Aorta (tissue), 5 donors: Measurements from ENCODE around the gene GCAT. TPM values are rescaled to one million over a fixed set of nuclear protein-coding genes. Genes with fewer than 3 reads are reported as not detected.
A peak's percentile ranks its signal among the peaks of the same experiment; 100 is the strongest.

Experiments used
- ATAC-seq: fragments of 200-7000 bp; cut with Tn5 transposase; one replicate; pipeline ENCODE4 v1.9.1; 2022; ENCODE audit warnings: moderate library complexity; ENCODE audit not compliant: low FRiP score
- DNase-seq, 2 donors: peaks; one replicate each; pipeline ENCODE4 v3.0.0-alpha.2; 2020
- H3K27ac ChIP-seq, 2 donors: one replicate each; pipeline ENCODE4 v1.5.1; 2013; ENCODE audit warnings: low read length in 2 of 2, mild to moderate bottlenecking in 2 of 2, moderate library complexity in 2 of 2, control low read depth in 1 of 2, inconsistent platforms in 1 of 2, low read depth in 1 of 2
- H3K27me3 ChIP-seq, 2 donors: one replicate each; pipeline ENCODE4 v1.6.1; 2013; ENCODE audit warnings: control low read depth in 1 of 2, low read length in 1 of 2, mild to moderate bottlenecking in 1 of 2, moderate library complexity in 1 of 2; ENCODE audit not compliant: insufficient read depth in 2 of 2, control insufficient read depth in 1 of 2
- H3K36me3 ChIP-seq, 2 donors: one replicate each; pipeline ENCODE4 v1.6.1; 2013; ENCODE audit warnings: control low read depth in 1 of 2, low read length in 1 of 2, mild to moderate bottlenecking in 1 of 2; ENCODE audit not compliant: insufficient read depth in 2 of 2, control insufficient read depth in 1 of 2
- H3K4me1 ChIP-seq, 2 donors: one replicate each; pipeline ENCODE4 v1.6.1; 2013; ENCODE audit warnings: low read length in 2 of 2, control low read depth in 1 of 2, mild to moderate bottlenecking in 1 of 2, moderate library complexity in 1 of 2; ENCODE audit not compliant: insufficient read depth in 2 of 2, control insufficient read depth in 1 of 2
- H3K4me3 ChIP-seq, 2 donors: one replicate each; pipeline ENCODE4 v1.5.1; 2013; ENCODE audit warnings: low read length in 2 of 2, control low read depth in 1 of 2, mild to moderate bottlenecking in 1 of 2
- H3K9me3 ChIP-seq: one replicate; pipeline ENCODE4 v1.6.1; 2013; ENCODE audit warnings: mild to moderate bottlenecking, low read length; ENCODE audit not compliant: control insufficient read depth
- WGBS, 2 donors: extraction: QIAGEN DNeasy Blood & Tissue Kit; methylation state at CpG; one replicate each; pipeline ENCODE4 v1.1.7; 2013; 5-methylcytosine and 5-hydroxymethylcytosine counted together
- intact Hi-C, 2 donors: fragments of 100-400 bp; cut with DNase I; formaldehyde crosslinking; loops; one replicate each; pipeline versions ENCODE4 v1.14.2 to v1.15.0; 2022
- polyA plus RNA-seq, 2 donors: library from polyadenylated mRNA; stranded (reverse); fragments of 200-250 nt; gene quantifications; one replicate each; pipeline ENCODE4 v1.2.3, GENCODE V29; 2013
- total RNA-seq, 2 donors: library from RNA; stranded (reverse); fragmentation: NEBNext Ultra II Directional; extraction: Animal tissue kit (Norgen Biotek cat#: 25700); gene quantifications; one replicate each; pipeline ENCODE4 v1.2.1, GENCODE V29; 2021
- donor health status: healthy with polysubstance abuse.
- donor health status: Bipolar disorder and iron deficiency.
- donor health status: DM: no; HTN: no; CAD: no.
- donor health status: DM: no; HTN: no; CAD: no.
- donor health status: DM: yes; HTN: yes; CAD: no.

GCAT gene
- total and polyA plus RNA-seq, 4 donors: 4.4 to 21.4 (median 6.4) TPM

DNA sequence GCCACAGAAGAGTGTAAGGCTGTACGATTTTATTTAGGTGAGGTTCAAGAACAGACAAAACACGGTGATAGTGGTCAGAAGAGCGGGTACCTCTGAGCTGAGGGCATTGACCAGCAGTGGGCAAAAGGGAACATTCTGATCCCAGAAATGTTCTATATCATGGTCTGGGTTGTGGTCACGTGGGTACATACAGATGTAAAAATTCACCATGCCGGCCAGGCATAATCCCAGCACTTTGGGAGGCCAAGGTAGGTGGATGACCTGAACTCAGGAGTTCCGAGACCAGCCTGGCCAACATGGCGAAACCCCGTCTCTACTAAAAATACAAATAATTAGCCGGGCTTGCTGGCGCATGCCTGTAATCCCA is 31.1 kb upstream of the GCAT start:
- DNase-seq (no peak), ATAC-seq (no peak)
- intact Hi-C loops: no loop called here
- Histone ChIP-seq H3K4me1 (no peaks in the 10 kb centered on the region), H3K9me3 (no peaks in the 10 kb centered on the region), H3K36me3 (peaks cover 0 to 3% of the 10 kb centered on the region in 2 donors), H3K27me3 (no peaks in the 10 kb centered on the region), H3K4me3 (no peak overlapping the region), H3K27ac (no peak overlapping the region)
- WGBS, 2 donors: 67 to 76% methylated on average over 10 of the region's 10 CpGs

DNA sequence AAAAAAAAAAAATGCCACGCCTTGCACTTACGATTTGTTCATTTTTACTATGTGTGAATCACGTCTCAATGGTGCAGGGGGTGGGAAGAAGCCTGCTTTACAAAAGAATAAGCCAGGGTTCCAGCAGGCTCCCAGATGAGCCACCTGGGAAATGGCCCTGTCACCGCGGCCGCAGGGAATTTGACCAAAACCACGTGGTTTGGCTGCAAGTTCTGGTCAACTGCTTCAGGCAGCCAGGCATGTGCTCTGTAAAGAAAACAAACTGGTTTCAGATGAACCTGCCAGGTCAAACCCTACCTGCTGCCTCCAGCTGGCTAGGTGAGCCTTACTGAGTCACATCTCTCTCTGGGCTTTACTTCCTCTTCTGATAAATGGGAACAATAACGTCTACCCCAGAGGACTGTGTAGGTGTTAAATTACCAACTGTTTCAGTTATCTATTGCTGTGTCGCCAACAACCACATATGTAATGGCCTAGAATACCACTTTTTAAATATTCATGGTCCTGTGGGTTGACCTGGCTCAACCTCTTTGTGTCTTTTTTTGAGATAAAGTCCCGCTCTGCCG is 30.5 kb upstream of the GCAT start:
- H3K4me3 ChIP-seq: no peak overlapping the region
- H3K27ac ChIP-seq: no peak overlapping the region
- WGBS, 2 donors: 18% methylated on average over 11 of the region's 11 CpGs
- no peak for DNase-seq
- ATAC-seq: peak; percentile 8
- peaks cover 0 to 3% of the 10 kb centered on the region in 2 donors for H3K36me3 ChIP-seq
- no peaks in the 10 kb centered on the region for H3K4me1 ChIP-seq
- H3K27me3 ChIP-seq: no peaks in the 10 kb centered on the region
- intact Hi-C loops: no loop called here
- H3K9me3 ChIP-seq: no peaks in the 10 kb centered on the region

- ATAC-seq (no peak), DNase-seq (no peak)
- H3K27ac ChIP-seq: no peak overlapping the region
- H3K27me3 ChIP-seq: no peaks in the 10 kb centered on the region
- H3K4me3 ChIP-seq: no peak overlapping the region
- intact Hi-C loops: no loop called here
- no peaks in the 10 kb centered on the region for H3K4me1 ChIP-seq
- H3K36me3 ChIP-seq: peaks cover 0 to 2% of the 10 kb centered on the region in 2 donors
- H3K9me3 ChIP-seq: no peaks in the 10 kb centered on the region
- WGBS, 2 donors: 81% methylated on average over 10 of the region's 10 CpGs
Observed at GRCh38 chr22:37778370-37779009, 29.2 kb upstream of the GCAT start.

GRCh38 chr22:37781434-37782059 is 26.2 kb upstream of the GCAT start:
- Histone ChIP-seq H3K27ac (no peak overlapping the region), H3K36me3 (no peaks in the 10 kb centered on the region), H3K4me1 (no peaks in the 10 kb centered on the region), H3K4me3 (no peak overlapping the region), H3K9me3 (no peaks in the 10 kb centered on the region), H3K27me3 (no peaks in the 10 kb centered on the region)
- ATAC-seq: no peak
- no peak for DNase-seq
- WGBS, 2 donors: 46 to 48% methylated on average over 13 of the region's 13 CpGs
- intact Hi-C loops: no loop called here

GRCh38 chr22:37782340-37783168 is 25.2 kb upstream of the GCAT start:
- WGBS, 2 donors: 32 to 37% methylated on average over 18 of the region's 18 CpGs
- ATAC-seq: no peak
- H3K27me3 ChIP-seq: no peaks in the 10 kb centered on the region
- H3K9me3 ChIP-seq: no peaks in the 10 kb centered on the region
- no peak overlapping the region for H3K27ac ChIP-seq
- no peak for DNase-seq
- H3K4me3 ChIP-seq: no peak overlapping the region
- no peaks in the 10 kb centered on the region for H3K4me1 ChIP-seq
- H3K36me3 ChIP-seq: no peaks in the 10 kb centered on the region
- intact Hi-C loops: no loop called here

GRCh38 chr22:37784829-37785495 is 22.8 kb upstream of the GCAT start:
- H3K9me3 ChIP-seq: no peaks in the 10 kb centered on the region
- no peaks in the 10 kb centered on the region for H3K27me3 ChIP-seq
- intact Hi-C loops: loop anchor here in 1 of 2 donors (2.0 kb wide), 1 partner anchor 144 kb away; no protein-coding TSS in a partner anchor
- H3K4me3 ChIP-seq: no peak overlapping the region
- ATAC-seq (no peak), DNase-seq (no peak)
- no peaks in the 10 kb centered on the region for H3K36me3 ChIP-seq
- no peak overlapping the region for H3K27ac ChIP-seq
- H3K4me1 ChIP-seq: no peaks in the 10 kb centered on the region
- WGBS, 2 donors: 68 to 74% methylated on average over 11 of the region's 11 CpGs

DNA sequence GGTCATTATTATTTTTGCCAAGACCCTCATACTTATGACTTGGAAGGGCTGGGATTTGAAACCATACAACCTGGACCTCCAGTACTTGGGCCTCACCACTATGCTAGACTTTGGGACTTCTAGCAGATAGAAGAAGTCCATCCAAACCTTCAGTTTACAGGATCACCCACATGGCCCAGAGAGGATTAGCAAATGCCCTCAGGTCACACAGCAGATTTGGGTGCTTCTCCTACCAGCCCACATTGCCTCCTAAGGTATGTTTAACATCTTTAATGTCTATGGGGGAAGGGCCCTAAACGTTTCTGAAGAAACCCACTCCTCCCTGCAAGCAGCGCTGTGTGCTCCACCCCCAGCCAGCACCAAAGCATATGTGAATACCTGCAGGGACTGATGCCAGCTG is 17.5 kb upstream of the GCAT start:
- no peaks in the 10 kb centered on the region for H3K27me3 ChIP-seq
- DNase-seq: no peak
- intact Hi-C loops: loop anchor here in 1 of 2 donors (2.0 kb wide), 1 partner anchor 145 kb away; no protein-coding TSS in a partner anchor
- ATAC-seq: no peak
- no peak overlapping the region for H3K27ac ChIP-seq
- H3K4me1 ChIP-seq: no peaks in the 10 kb centered on the region
- H3K9me3 ChIP-seq: no peaks in the 10 kb centered on the region
- no peak overlapping the region for H3K4me3 ChIP-seq
- WGBS, 2 donors: 59 to 61% methylated on average over 2 of the region's 2 CpGs
- H3K36me3 ChIP-seq: no peaks in the 10 kb centered on the region

GRCh38 chr22:37792494-37792893 is 15.2 kb upstream of the GCAT start:
- no peak overlapping the region for H3K27ac ChIP-seq
- H3K27me3 ChIP-seq: no peaks in the 10 kb centered on the region
- DNase-seq: no peak
- H3K36me3 ChIP-seq: no peaks in the 10 kb centered on the region
- H3K4me3 ChIP-seq: no peak overlapping the region
- H3K9me3 ChIP-seq: no peaks in the 10 kb centered on the region
- no peaks in the 10 kb centered on the region for H3K4me1 ChIP-seq
- no peak for ATAC-seq
- WGBS, 2 donors: 87 to 90% methylated on average over 6 of the region's 6 CpGs
- intact Hi-C loops: no loop called here
